Activated CD4-positive, alpha-beta memory T cell treated with anti-CD3 and anti-CD28 coated beads, Interleukin-2, amount 10 ng/mL, durations not matched to agents 7 days and 5 days (primary cell): ENCODE data around the gene DCUN1D3. TPM values are rescaled to one million over a fixed set of nuclear protein-coding genes. Genes with fewer than 3 reads are reported as not detected.
"Not testable (repeated sequence)": the region's sequence is repeated elsewhere in the genome, so short reads cannot be mapped to it uniquely, and the experiment has no call there.

Experiments used
- CTCF ChIA-PET: fragments of 350-600 bp; sonication (Branson Sonifier 250); formaldehyde crosslinking; loops from one replicate; lab custom pipeline; 2021; ENCODE audit warnings: antibody characterized with exemption, inconsistent platforms; lab: Charles Lee
- POLR2A ChIA-PET: fragments of 350-600 bp; sonication (Branson Sonifier 250); formaldehyde crosslinking; loops from one replicate; lab custom pipeline; 2021; ENCODE audit warnings: antibody characterized with exemption; lab: Charles Lee
- DNase-seq: peaks from one replicate; pipeline ENCODE4 v3.0.0-alpha.2; 2020
- H3K27ac Mint-ChIP-seq: one replicate; pipeline ENCODE4 v1.8.0; 2021; ENCODE audit warnings: mild to moderate bottlenecking, mixed read lengths
- H3K27me3 Mint-ChIP-seq: one replicate; pipeline ENCODE4 v1.8.0; 2021; ENCODE audit warnings: mixed read lengths
- H3K36me3 Mint-ChIP-seq: one replicate; pipeline ENCODE4 v1.8.0; 2021; ENCODE audit warnings: low read depth, mixed read lengths
- H3K4me1 Mint-ChIP-seq: one replicate; pipeline ENCODE4 v1.8.0; 2021; ENCODE audit warnings: mixed read lengths
- H3K4me3 Mint-ChIP-seq: one replicate; pipeline ENCODE4 v1.8.0; 2021; ENCODE audit warnings: mild to moderate bottlenecking, mixed read lengths
- H3K9me3 Mint-ChIP-seq: one replicate; pipeline ENCODE4 v1.8.0; 2021; ENCODE audit warnings: mixed read lengths
- total RNA-seq, 2 experiments: library from RNA; stranded (reverse); gene quantifications; one replicate each; pipeline ENCODE4 v1.2.3, GENCODE V29; 2021

The DCUN1D3 gene
- total RNA-seq, 2 experiments from 2014 or later, result 20.7 to 21.6 TPM

GRCh38 chr16:20937736-20938135, 37.6 kb upstream of the DCUN1D3 start:
- no peak for DNase-seq
- H3K36me3 Mint-ChIP-seq, result no peaks in the 10 kb centered on the region
- H3K9me3 Mint-ChIP-seq, result no peaks in the 10 kb centered on the region
- peak overlapping the region; percentile 72 for H3K27ac Mint-ChIP-seq
- POLR2A ChIA-PET, result interaction anchor here (0.6 to 1.5 kb wide), 6 partner anchors 15 to 38 kb away, joined by 3 to 11 read pairs (median 4); partner anchors contain the start of gene DCUN1D3
- CTCF ChIA-PET, result interaction anchor here (0.9 to 1.6 kb wide), 3 partner anchors 27 to 63 kb away, joined by 3 to 8 read pairs (median 7); partner anchors contain the start of gene DCUN1D3
- no peak overlapping the region for H3K4me3 Mint-ChIP-seq
- no peaks in the 10 kb centered on the region for H3K27me3 Mint-ChIP-seq
- H3K4me1 Mint-ChIP-seq, result peaks cover 42% of the 10 kb centered on the region

- Mint-ChIP-seq H3K9me3 (no peaks in the 10 kb centered on the region), H3K36me3 (peaks cover 3% of the 10 kb centered on the region), H3K4me3 (no peak overlapping the region), H3K4me1 (peaks cover 11% of the 10 kb centered on the region), H3K27me3 (no peaks in the 10 kb centered on the region), H3K27ac (no peak overlapping the region)
- ChIA-PET POLR2A (interaction anchor here (1.3 kb wide), 1 partner anchor 33 kb away, joined by 3 read pairs; the partner anchor contains the start of genes DCUN1D3 and LYRM1), CTCF (no interaction called here)
- DNase-seq, result no peak
These were observed 33.4 kb upstream of the DCUN1D3 start for GRCh38 chr16:20933589-20933988.

GRCh38 chr16:20931066-20931600, 31.0 kb upstream of the DCUN1D3 start:
- Mint-ChIP-seq H3K4me3 (no peak overlapping the region), H3K4me1 (no peaks in the 10 kb centered on the region), H3K27ac (no peak overlapping the region), H3K36me3 (peaks cover 12% of the 10 kb centered on the region), H3K27me3 (no peaks in the 10 kb centered on the region), H3K9me3 (no peaks in the 10 kb centered on the region)
- ChIA-PET POLR2A (interaction anchor here (1.1 kb wide), 1 partner anchor 13 kb away, joined by 3 read pairs; no protein-coding TSS in a partner anchor), CTCF (interaction anchor here (1.2 kb wide), 1 partner anchor 9 kb away, joined by 3 read pairs; no protein-coding TSS in a partner anchor)
- no peak for DNase-seq

- DNase-seq, result no peak
- Mint-ChIP-seq H3K27ac (no peak overlapping the region), H3K27me3 (no peaks in the 10 kb centered on the region), H3K9me3 (no peaks in the 10 kb centered on the region), H3K36me3 (peaks cover 20% of the 10 kb centered on the region), H3K4me3 (no peak overlapping the region), H3K4me1 (no peaks in the 10 kb centered on the region)
- POLR2A ChIA-PET, result interaction anchor here (1.1 kb wide), 1 partner anchor 12 kb away, joined by 3 read pairs; no protein-coding TSS in a partner anchor
- CTCF ChIA-PET, result no interaction called here
These were observed 30.2 kb upstream of the DCUN1D3 start for GRCh38 chr16:20930365-20930690.

- CTCF ChIA-PET, POLR2A ChIA-PET, H3K27ac Mint-ChIP-seq: not testable (repeated sequence)
These were observed 29.7 kb upstream of the DCUN1D3 start for GRCh38 chr16:20929676-20930364.

GRCh38 chr16:20928774-20929411, 28.7 kb upstream of the DCUN1D3 start:
- CTCF ChIA-PET, result no interaction called here
- POLR2A ChIA-PET, result interaction anchor here (0.5 kb wide), 1 partner anchor 36 kb away, joined by 3 read pairs; no protein-coding TSS in a partner anchor
- Mint-ChIP-seq H3K9me3 (no peaks in the 10 kb centered on the region), H3K27ac (no peak overlapping the region), H3K36me3 (peaks cover 30% of the 10 kb centered on the region), H3K4me1 (no peaks in the 10 kb centered on the region), H3K4me3 (no peak overlapping the region), H3K27me3 (no peaks in the 10 kb centered on the region)
- no peak for DNase-seq

More at GRCh38 chr16:20929676-20930364, 29.7 kb upstream of the DCUN1D3 start:
- H3K36me3 Mint-ChIP-seq, result peaks cover 22% of the 10 kb centered on the region
- H3K9me3 Mint-ChIP-seq, H3K27me3 Mint-ChIP-seq, DNase-seq, H3K4me3 Mint-ChIP-seq, H3K4me1 Mint-ChIP-seq: not testable (repeated sequence)

- Mint-ChIP-seq H3K9me3 (no peaks in the 10 kb centered on the region), H3K27ac (no peak overlapping the region), H3K4me1 (peaks cover 1% of the 10 kb centered on the region), H3K36me3 (peaks cover 41% of the 10 kb centered on the region), H3K27me3 (no peaks in the 10 kb centered on the region), H3K4me3 (no peak overlapping the region)
- DNase-seq, result no peak
- ChIA-PET CTCF (no interaction called here), POLR2A (no interaction called here)
These were observed 25.6 kb upstream of the DCUN1D3 start for GRCh38 chr16:20925751-20926150.

GRCh38 chr16:20923876-20924275, 23.7 kb upstream of the DCUN1D3 start:
- Mint-ChIP-seq H3K27ac (no peak overlapping the region), H3K4me1 (peaks cover 9% of the 10 kb centered on the region), H3K4me3 (no peak overlapping the region), H3K36me3 (peaks cover 53% of the 10 kb centered on the region), H3K27me3 (no peaks in the 10 kb centered on the region), H3K9me3 (no peaks in the 10 kb centered on the region)
- DNase-seq, result no peak
- POLR2A ChIA-PET, result no interaction called here
- CTCF ChIA-PET, result no interaction called here

GRCh38 chr16:20920799-20921198, 20.6 kb upstream of the DCUN1D3 start:
- no peak for DNase-seq
- Mint-ChIP-seq H3K4me3 (no peak overlapping the region), H3K36me3 (peaks cover 65% of the 10 kb centered on the region), H3K4me1 (peaks cover 28% of the 10 kb centered on the region), H3K27ac (no peak overlapping the region), H3K27me3 (no peaks in the 10 kb centered on the region), H3K9me3 (peaks cover 2% of the 10 kb centered on the region)
- CTCF ChIA-PET, result interaction anchor here (0.7 kb wide), 1 partner anchor 10 kb away, joined by 3 read pairs; no protein-coding TSS in a partner anchor
- POLR2A ChIA-PET, result interaction anchor here (0.6 to 2.4 kb wide), 3 partner anchors 18 to 115 kb away, joined by 3 to 10 read pairs (median 4); partner anchors contain the start of genes ERI2 and REXO5

GRCh38 chr16:20920091-20920490, 19.9 kb upstream of the DCUN1D3 start:
- CTCF ChIA-PET, result interaction anchor here (0.7 to 2.1 kb wide), 2 partner anchors 9 to 46 kb away, joined by 3 to 6 read pairs; no protein-coding TSS in a partner anchor
- POLR2A ChIA-PET, result interaction anchor here (0.7 to 2.4 kb wide), 4 partner anchors 17 to 114 kb away, joined by 3 to 10 read pairs (median 3); partner anchors contain the start of genes ERI2 and REXO5
- Mint-ChIP-seq H3K36me3 (peaks cover 64% of the 10 kb centered on the region), H3K4me3 (no peak overlapping the region), H3K27me3 (no peaks in the 10 kb centered on the region), H3K27ac (no peak overlapping the region), H3K4me1 (peaks cover 32% of the 10 kb centered on the region), H3K9me3 (peaks cover 2% of the 10 kb centered on the region)
- DNase-seq, result no peak

GRCh38 chr16:20918486-20919239, 18.5 kb upstream of the DCUN1D3 start:
- Mint-ChIP-seq H3K4me3 (no peak overlapping the region), H3K36me3 (peaks cover 58% of the 10 kb centered on the region), H3K4me1 (peaks cover 37% of the 10 kb centered on the region), H3K27ac (no peak overlapping the region), H3K27me3 (no peaks in the 10 kb centered on the region), H3K9me3 (peaks cover 2% of the 10 kb centered on the region)
- POLR2A ChIA-PET, result interaction anchor here (1.4 kb wide), 1 partner anchor 12 kb away, joined by 3 read pairs; no protein-coding TSS in a partner anchor
- CTCF ChIA-PET, result interaction anchor here (2.1 kb wide), 1 partner anchor 44 kb away, joined by 6 read pairs; no protein-coding TSS in a partner anchor
- DNase-seq, result no peak

- ChIA-PET CTCF (no interaction called here), POLR2A (no interaction called here)
- Mint-ChIP-seq H3K4me1 (peaks cover 43% of the 10 kb centered on the region), H3K4me3 (no peak overlapping the region), H3K27ac (no peak overlapping the region), H3K9me3 (peaks cover 2% of the 10 kb centered on the region), H3K36me3 (peaks cover 49% of the 10 kb centered on the region), H3K27me3 (no peaks in the 10 kb centered on the region)
- DNase-seq, result no peak
These were observed 16.8 kb upstream of the DCUN1D3 start for GRCh38 chr16:20916942-20917341.
